CD4-positive, alpha-beta T cell (primary cell): ENCODE measurements around the gene ZNF385C. TPM values are rescaled to one million over a fixed set of nuclear protein-coding genes. Genes with fewer than 3 reads are reported as not detected.

Experiments
- ATAC-seq: fragments of 200-7000 bp; cut with Tn5 transposase; one replicate; pipeline ENCODE4 v1.10.0; 2022; ENCODE audit warnings: mild to moderate bottlenecking; ENCODE audit not compliant: poor library complexity
- CTCF ChIA-PET: fragments of 350-600 bp; sonication (Branson Sonifier 250); formaldehyde crosslinking; loops from one replicate; lab custom pipeline; 2021; ENCODE audit warnings: antibody characterized with exemption, inconsistent platforms; lab: Charles Lee
- POLR2A ChIA-PET: fragments of 350-600 bp; sonication (Branson Sonifier 250); formaldehyde crosslinking; loops from one replicate; lab custom pipeline; 2021; ENCODE audit warnings: antibody characterized with exemption, inconsistent platforms; lab: Charles Lee
- DNase-seq, 14 experiments: peaks; one replicate each; pipeline ENCODE4 v3.0.0-alpha.2; 2013 to 2020; ENCODE audit warnings: mixed read lengths in 2 of 14
- H3K27ac ChIP-seq, 2 donors: one replicate each; pipeline versions ENCODE4 v1.5.1 to v1.7.0; 2013; ENCODE audit warnings: low read length in 2 of 2, low read depth in 1 of 2, mild to moderate bottlenecking in 1 of 2
- H3K27me3 ChIP-seq, 2 experiments: 1 replicate in 1 of 2; 2 replicates in 1 of 2; pipeline versions ENCODE4 v1.6.1 to v1.7.0; 2013; ENCODE audit warnings: low read length in 2 of 2, control low read depth in 1 of 2, mild to moderate bottlenecking in 1 of 2, moderate library complexity in 1 of 2; ENCODE audit not compliant: insufficient read depth in 2 of 2, control insufficient read depth in 1 of 2
- H3K36me3 ChIP-seq: one replicate; pipeline ENCODE4 v1.6.1; 2013; ENCODE audit warnings: low read length, control low read depth; ENCODE audit not compliant: insufficient read depth
- H3K4me1 ChIP-seq: one replicate; pipeline ENCODE4 v1.6.1; 2013; ENCODE audit warnings: low read length, control low read depth; ENCODE audit not compliant: insufficient read depth
- H3K4me3 ChIP-seq: one replicate; pipeline ENCODE4 v1.5.1; 2013; ENCODE audit warnings: mild to moderate bottlenecking, low read length, moderate library complexity
- H3K9me3 ChIP-seq, 2 experiments: 1 replicate in 1 of 2; 2 replicates in 1 of 2; pipeline versions ENCODE4 v1.6.1 to v1.7.0; 2013; ENCODE audit warnings: low read length in 2 of 2, mild to moderate bottlenecking in 2 of 2, control low read depth in 1 of 2, moderate library complexity in 1 of 2; ENCODE audit not compliant: control insufficient read depth in 1 of 2, insufficient read depth in 1 of 2
- H3K27ac Mint-ChIP-seq: one replicate; pipeline ENCODE4 v1.8.0; 2020; ENCODE audit warnings: mixed read lengths
- H3K27me3 Mint-ChIP-seq: one replicate; pipeline ENCODE4 v1.8.0; 2021; ENCODE audit warnings: mixed read lengths
- H3K36me3 Mint-ChIP-seq: one replicate; pipeline ENCODE4 v1.8.0; 2021; ENCODE audit warnings: low read depth, mixed read lengths
- H3K4me1 Mint-ChIP-seq: one replicate; pipeline ENCODE4 v1.8.0; 2021; ENCODE audit warnings: low read depth, mixed read lengths
- H3K4me3 Mint-ChIP-seq: one replicate; pipeline ENCODE4 v1.8.0; 2020; ENCODE audit warnings: mild to moderate bottlenecking, mixed read lengths
- H3K9me3 Mint-ChIP-seq: one replicate; pipeline ENCODE4 v1.8.0; 2020; ENCODE audit warnings: mixed read lengths
- intact Hi-C, 2 experiments: fragments of 100-400 bp; cut with DNase I in 1 of 2; cut with micrococcal nuclease in 1 of 2; formaldehyde crosslinking; loops; one replicate each; pipeline versions ENCODE4 v1.15.1 to v1.9.0; 2023 to 2025; cut with DNase I, micrococcal nuclease
- total RNA-seq, 174 experiments: library from RNA in 2 of 174; stranded (reverse) in 2 of 174; gene quantifications; one replicate each; pipeline ENCODE4 v1.2.3 and lab custom pipeline; 2021 to 2026
- TF ChIP-seq, protein P1 (sequence below): fragments of 200-600 bp; IDR thresholded peaks from one replicate; pipeline ENCODE4 v1.8.0; 2022; ENCODE audit warnings: antibody characterized with exemption, mild to moderate bottlenecking

ZNF385C gene
- total RNA-seq, 2 experiments from 2014 or later: 0.20 TPM; not detected in 1

DNA sequence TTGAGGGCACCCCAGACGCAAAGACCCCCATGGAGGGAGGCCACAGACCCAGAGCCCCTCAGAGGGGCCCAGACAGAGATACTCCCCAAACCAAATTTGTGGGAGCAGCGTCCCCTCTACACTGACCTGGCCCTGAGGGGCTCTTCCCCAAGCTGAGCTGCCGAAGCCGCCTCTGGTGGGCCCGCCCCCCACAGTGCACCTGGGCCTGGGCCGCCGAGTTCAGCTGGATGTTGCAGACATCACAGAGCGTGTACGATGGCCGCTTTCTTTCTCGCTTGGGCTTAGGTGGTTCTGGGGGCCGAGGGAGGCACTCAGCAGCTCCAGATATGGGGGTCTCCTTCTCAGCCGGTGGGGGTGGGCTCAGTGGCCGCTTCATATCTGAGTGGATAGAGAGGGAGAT is 35.6 kb downstream of the ZNF385C start:
- peaks cover 16% of the 10 kb centered on the region for H3K4me1 ChIP-seq
- no peak overlapping the region for H3K4me3 ChIP-seq
- Mint-ChIP-seq H3K36me3 (no peaks in the 10 kb centered on the region), H3K27ac (no peak overlapping the region), H3K4me3 (no peak overlapping the region), H3K27me3 (peaks cover 15% of the 10 kb centered on the region), H3K9me3 (no peaks in the 10 kb centered on the region), H3K4me1 (peaks cover 26% of the 10 kb centered on the region)
- no peaks in the 10 kb centered on the region for H3K9me3 ChIP-seq
- intact Hi-C loops: loop anchor here in 1 of 2 experiments (5.0 kb wide), 1 partner anchor 35 kb away; no protein-coding TSS in a partner anchor
- DNase-seq (no peak), ATAC-seq (no peak)
- TF ChIP-seq, protein P1, sequence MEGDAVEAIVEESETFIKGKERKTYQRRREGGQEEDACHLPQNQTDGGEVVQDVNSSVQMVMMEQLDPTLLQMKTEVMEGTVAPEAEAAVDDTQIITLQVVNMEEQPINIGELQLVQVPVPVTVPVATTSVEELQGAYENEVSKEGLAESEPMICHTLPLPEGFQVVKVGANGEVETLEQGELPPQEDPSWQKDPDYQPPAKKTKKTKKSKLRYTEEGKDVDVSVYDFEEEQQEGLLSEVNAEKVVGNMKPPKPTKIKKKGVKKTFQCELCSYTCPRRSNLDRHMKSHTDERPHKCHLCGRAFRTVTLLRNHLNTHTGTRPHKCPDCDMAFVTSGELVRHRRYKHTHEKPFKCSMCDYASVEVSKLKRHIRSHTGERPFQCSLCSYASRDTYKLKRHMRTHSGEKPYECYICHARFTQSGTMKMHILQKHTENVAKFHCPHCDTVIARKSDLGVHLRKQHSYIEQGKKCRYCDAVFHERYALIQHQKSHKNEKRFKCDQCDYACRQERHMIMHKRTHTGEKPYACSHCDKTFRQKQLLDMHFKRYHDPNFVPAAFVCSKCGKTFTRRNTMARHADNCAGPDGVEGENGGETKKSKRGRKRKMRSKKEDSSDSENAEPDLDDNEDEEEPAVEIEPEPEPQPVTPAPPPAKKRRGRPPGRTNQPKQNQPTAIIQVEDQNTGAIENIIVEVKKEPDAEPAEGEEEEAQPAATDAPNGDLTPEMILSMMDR: no peak
- no peaks in the 10 kb centered on the region for H3K36me3 ChIP-seq
- ChIA-PET CTCF (no interaction called here), POLR2A (interaction anchor here (1.4 kb wide), 1 partner anchor 9 kb away, joined by 3 read pairs; no protein-coding TSS in a partner anchor)
- no peak overlapping the region for H3K27ac ChIP-seq
- H3K27me3 ChIP-seq: no peaks in the 10 kb centered on the region

DNA sequence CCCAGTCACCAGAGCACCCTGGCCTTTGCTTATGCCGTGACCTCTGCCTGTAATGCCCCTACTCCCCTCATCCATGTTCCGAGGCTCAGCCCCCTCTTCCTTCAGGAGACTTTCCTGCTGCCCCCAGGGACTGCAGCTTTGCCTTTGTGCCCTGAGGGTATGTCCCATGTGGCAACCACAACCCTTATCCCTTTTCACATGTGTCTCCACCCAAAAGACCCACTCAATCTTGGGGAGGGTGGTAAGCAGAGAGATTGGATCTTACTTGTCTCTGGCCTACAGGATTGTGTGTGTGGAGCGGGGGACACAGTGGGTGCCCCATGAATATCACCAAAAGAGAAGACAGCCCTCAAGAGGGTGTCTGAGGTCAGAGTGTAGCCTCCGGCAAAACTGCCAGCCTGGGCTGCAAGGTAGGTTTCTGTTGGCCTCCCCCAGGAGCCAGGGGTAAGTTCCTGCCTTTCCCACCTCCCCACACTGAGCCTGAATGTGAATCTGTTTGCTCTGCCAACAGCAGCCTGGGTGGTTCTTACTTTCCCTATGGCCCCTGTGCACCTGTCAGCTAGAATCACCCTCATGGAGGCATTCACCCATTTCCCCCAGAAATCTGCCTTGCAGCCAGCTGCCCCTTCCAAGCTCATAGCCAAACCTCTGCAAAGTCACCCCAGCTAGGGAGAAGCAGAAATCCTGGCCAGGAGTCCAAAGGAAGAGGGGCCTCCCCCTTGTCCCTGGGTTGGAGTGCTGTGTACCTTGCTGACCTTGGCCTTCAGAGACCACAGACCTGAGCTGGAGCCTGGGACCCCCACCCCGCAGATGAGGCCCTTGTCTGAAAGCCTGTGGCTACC is 36.4 kb downstream of the ZNF385C start:
- Histone ChIP-seq H3K27ac (no peak overlapping the region), H3K9me3 (no peaks in the 10 kb centered on the region), H3K36me3 (no peaks in the 10 kb centered on the region), H3K4me3 (no peak overlapping the region), H3K27me3 (peaks cover 0 to 4% of the 10 kb centered on the region in 2 experiments), H3K4me1 (peaks cover 10% of the 10 kb centered on the region)
- H3K27ac Mint-ChIP-seq: no peak overlapping the region
- H3K9me3 Mint-ChIP-seq: no peaks in the 10 kb centered on the region
- DNase-seq (no peak), ATAC-seq (no peak)
- peaks cover 26% of the 10 kb centered on the region for H3K4me1 Mint-ChIP-seq
- intact Hi-C loops: loop anchor here in 1 of 2 experiments (5.0 kb wide), 1 partner anchor 35 kb away; no protein-coding TSS in a partner anchor
- ChIA-PET CTCF (no interaction called here), POLR2A (interaction anchor here (1.4 kb wide), 1 partner anchor 10 kb away, joined by 3 read pairs; no protein-coding TSS in a partner anchor)
- H3K4me3 Mint-ChIP-seq: no peak overlapping the region
- H3K27me3 Mint-ChIP-seq: peaks cover 15% of the 10 kb centered on the region
- H3K36me3 Mint-ChIP-seq: no peaks in the 10 kb centered on the region
- TF ChIP-seq, protein P1: no peak

DNA sequence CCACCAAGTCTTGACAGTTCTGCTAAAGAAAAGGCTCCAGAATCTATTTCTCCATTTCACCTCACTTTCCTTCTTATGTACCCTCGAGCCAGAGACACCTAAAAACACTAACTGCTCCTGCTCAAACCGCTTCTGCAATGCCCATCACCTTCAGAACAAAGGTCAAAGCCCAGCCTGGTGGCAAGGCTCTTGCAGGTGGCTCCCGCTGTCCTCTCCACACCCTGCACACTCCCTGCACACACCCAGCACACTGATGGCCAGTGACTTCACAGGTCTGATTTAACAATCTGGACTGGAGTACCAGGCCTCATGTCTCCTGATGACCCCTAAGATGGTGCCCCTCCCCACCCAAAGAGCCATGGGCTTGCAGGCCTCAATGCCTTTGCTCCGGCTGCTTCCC is 38.0 kb downstream of the ZNF385C start:
- Histone ChIP-seq H3K9me3 (no peaks in the 10 kb centered on the region), H3K4me1 (peaks cover 10% of the 10 kb centered on the region), H3K4me3 (no peak overlapping the region), H3K36me3 (no peaks in the 10 kb centered on the region), H3K27ac (no peak overlapping the region), H3K27me3 (peaks cover 0 to 9% of the 10 kb centered on the region in 2 experiments)
- H3K36me3 Mint-ChIP-seq: no peaks in the 10 kb centered on the region
- H3K4me3 Mint-ChIP-seq: no peak overlapping the region
- TF ChIP-seq, protein P1: no peak
- intact Hi-C loops: loop anchor here in 1 of 2 experiments (5.0 kb wide), 1 partner anchor 33 kb away; no protein-coding TSS in a partner anchor
- DNase-seq (no peak), ATAC-seq (no peak)
- peaks cover 21% of the 10 kb centered on the region for H3K4me1 Mint-ChIP-seq
- H3K9me3 Mint-ChIP-seq: no peaks in the 10 kb centered on the region
- ChIA-PET CTCF (no interaction called here), POLR2A (no interaction called here)
- peaks cover 24% of the 10 kb centered on the region for H3K27me3 Mint-ChIP-seq
- no peak overlapping the region for H3K27ac Mint-ChIP-seq
